ENCODE data around the gene CHRM3.

The CHRM3 gene

GRCh38 chr1:239413916-239414315 is 27.5 kb downstream of the CHRM3 start:
- DNase-seq (ENCODE audit: low read depth in 2 of 2): no peak

- no peak for DNase-seq (ENCODE audit: low read depth in 2 of 2)
Observed at GRCh38 chr1:239417221-239417620, 30.9 kb downstream of the CHRM3 start.

- DNase-seq (ENCODE audit: low read depth in 2 of 2): no peak
Observed at GRCh38 chr1:239417986-239418640, 31.7 kb downstream of the CHRM3 start.

- no peak for DNase-seq (ENCODE audit: low read depth in 2 of 2)
Observed at GRCh38 chr1:239418681-239419080, 32.3 kb downstream of the CHRM3 start.

- DNase-seq (ENCODE audit: low read depth in 2 of 2): no peak
Observed at GRCh38 chr1:239421811-239422210, 35.4 kb downstream of the CHRM3 start.

- no peak for DNase-seq (ENCODE audit: low read depth in 2 of 2)
Observed at GRCh38 chr1:239422818-239423217, 36.5 kb downstream of the CHRM3 start.

- no peak for DNase-seq (ENCODE audit: low read depth in 2 of 2)
Observed at GRCh38 chr1:239426821-239427475, 40.6 kb downstream of the CHRM3 start.

GRCh38 chr1:239427712-239428111 is 41.3 kb downstream of the CHRM3 start:
- DNase-seq (ENCODE audit: low read depth in 2 of 2): no peak

GRCh38 chr1:239428120-239428710 is 41.8 kb downstream of the CHRM3 start:
- DNase-seq (ENCODE audit: low read depth in 2 of 2): no peak

- DNase-seq (ENCODE audit: low read depth in 2 of 2): no peak
Observed at GRCh38 chr1:239429163-239429562, 42.8 kb downstream of the CHRM3 start.

- no peak for DNase-seq (ENCODE audit: low read depth in 2 of 2)
Observed at GRCh38 chr1:239432255-239432654, 45.9 kb downstream of the CHRM3 start.

GRCh38 chr1:239434181-239434580 is 47.8 kb downstream of the CHRM3 start:
- no peak for DNase-seq (ENCODE audit: low read depth in 2 of 2)
